SW480 (cell line): ENCODE results near the gene INHBC.
"Not testable (repeated sequence)": the region's sequence is repeated elsewhere in the genome, so short reads cannot be mapped to it uniquely, and the experiment has no call there.

Experiments used
- DNase-seq: peaks from one replicate; pipeline ENCODE4 v3.0.0-alpha.2; 2016; ENCODE audit warnings: low spot score

INHBC gene, protein sequence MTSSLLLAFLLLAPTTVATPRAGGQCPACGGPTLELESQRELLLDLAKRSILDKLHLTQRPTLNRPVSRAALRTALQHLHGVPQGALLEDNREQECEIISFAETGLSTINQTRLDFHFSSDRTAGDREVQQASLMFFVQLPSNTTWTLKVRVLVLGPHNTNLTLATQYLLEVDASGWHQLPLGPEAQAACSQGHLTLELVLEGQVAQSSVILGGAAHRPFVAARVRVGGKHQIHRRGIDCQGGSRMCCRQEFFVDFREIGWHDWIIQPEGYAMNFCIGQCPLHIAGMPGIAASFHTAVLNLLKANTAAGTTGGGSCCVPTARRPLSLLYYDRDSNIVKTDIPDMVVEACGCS

GRCh38 chr12:57434517-57435223 is at the start of gene INHBC:
Gene INHBC, plus strand, starts transcription at chr12:57434784. Its CDS starts 103 bp downstream, at chr12:57434887.
- no peak for DNase-seq

- DNase-seq, result no peak
Observed at GRCh38 chr12:57385586-57385985, 49.0 kb upstream of the INHBC start.

- DNase-seq, result no peak
Observed at GRCh38 chr12:57386187-57386720, 48.3 kb upstream of the INHBC start.

DNA sequence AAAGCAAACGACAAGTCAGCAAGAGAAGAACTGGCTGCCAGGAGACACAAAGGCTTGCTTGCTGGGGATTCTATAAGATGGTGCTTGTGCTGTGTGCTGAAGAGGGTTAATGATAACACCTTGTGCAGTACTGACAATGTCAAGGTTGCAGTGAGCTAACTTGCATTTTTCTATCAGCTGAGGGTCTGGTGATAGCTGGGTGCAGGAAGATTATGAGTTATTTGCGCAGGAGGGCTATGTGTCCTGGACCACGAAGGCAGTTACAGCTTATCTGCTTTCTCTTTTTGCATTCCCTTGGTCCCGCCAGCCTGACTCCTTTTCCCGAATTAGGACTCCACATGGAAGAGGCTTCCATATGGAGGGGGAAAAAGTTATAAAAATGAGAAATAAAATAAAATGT is 46.2 kb upstream of the INHBC start:
- DNase-seq, result no peak

GRCh38 chr12:57389033-57389432 is 45.6 kb upstream of the INHBC start:
- DNase-seq, result no peak

- no peak for DNase-seq
Observed at GRCh38 chr12:57390174-57390573, 44.4 kb upstream of the INHBC start.

DNA sequence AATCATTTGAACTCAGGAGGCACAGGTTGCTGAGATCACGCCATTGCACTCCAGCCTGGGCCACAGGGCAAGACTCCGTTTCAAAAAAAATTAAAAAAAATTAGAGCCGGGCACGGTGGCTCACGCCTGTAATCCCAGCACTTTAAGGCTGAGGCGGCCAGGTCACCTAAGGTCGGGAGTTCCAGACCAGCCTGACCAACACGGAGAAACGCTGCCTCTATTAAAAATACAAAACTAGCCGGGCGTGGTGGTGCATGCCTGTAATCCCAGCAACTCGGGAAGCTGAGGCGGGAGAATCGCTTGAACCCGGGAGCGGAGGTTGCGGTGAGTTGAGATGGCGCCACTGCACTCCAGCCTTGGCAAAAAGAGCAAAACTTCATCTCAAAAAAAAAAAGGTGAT is 39.5 kb upstream of the INHBC start:
- DNase-seq, result no peak

DNA sequence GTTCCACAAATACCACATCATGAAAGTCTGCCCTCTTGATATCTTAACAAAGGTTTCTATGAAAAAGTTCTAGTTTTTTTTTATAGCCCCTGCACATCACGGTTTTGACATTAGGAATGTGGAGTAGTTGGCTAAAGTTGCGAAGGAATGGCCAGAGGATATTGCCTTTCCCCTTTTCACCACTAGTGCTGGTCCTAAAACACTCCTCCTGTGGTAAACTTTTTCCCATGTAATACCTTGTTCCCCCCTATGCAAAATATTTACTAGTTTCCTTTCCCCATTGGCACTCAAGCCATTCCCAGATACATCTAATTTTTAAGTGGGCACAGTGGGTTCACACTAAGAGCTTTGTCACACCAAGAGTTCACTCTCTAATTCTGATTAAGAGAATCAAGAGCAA is 37.1 kb upstream of the INHBC start:
- DNase-seq, result no peak

DNA sequence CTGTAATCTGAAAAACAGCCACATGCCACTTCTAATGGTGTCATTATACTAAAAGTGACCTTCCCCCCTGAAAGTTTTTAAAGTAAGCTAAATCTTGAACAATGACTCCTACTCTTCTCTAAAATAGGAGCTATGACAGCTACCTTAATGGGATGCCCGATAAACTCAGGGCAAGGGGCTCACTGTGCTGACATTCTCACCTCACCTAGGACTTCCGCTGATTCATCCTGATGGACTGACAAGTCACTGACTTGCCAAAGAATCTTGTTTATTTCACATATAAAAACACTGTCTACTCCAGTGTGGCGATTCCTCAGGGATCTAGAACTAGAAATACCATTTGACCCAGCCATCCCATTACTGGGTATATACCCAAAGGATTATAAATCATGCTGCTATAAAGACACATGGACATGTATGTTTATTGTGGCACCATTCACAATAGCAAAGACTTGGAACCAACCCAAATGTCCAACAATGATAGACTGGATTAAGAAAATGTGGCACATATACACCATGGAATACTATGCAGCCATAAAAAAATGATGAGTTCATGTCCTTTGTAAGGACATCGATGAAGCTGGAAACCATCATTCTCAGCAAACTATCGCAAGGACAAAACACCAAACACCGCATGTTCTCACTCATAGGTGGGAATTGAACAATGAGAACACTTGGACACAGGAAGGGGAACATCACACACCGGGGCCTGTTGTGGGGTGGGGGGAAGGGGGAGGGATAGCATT is 34.7 kb upstream of the INHBC start:
- not testable (repeated sequence) for DNase-seq

GRCh38 chr12:57401165-57401564 is 33.4 kb upstream of the INHBC start:
- no peak for DNase-seq

- DNase-seq, result not testable (repeated sequence)
Observed at GRCh38 chr12:57402156-57402555, 32.4 kb upstream of the INHBC start.

- DNase-seq, result no peak
Observed at GRCh38 chr12:57404966-57405640, 29.5 kb upstream of the INHBC start.

GRCh38 chr12:57410534-57410933 is 24.1 kb upstream of the INHBC start:
- DNase-seq, result no peak

- DNase-seq, result not testable (repeated sequence)
Observed at GRCh38 chr12:57414160-57414559, 20.4 kb upstream of the INHBC start.

DNA sequence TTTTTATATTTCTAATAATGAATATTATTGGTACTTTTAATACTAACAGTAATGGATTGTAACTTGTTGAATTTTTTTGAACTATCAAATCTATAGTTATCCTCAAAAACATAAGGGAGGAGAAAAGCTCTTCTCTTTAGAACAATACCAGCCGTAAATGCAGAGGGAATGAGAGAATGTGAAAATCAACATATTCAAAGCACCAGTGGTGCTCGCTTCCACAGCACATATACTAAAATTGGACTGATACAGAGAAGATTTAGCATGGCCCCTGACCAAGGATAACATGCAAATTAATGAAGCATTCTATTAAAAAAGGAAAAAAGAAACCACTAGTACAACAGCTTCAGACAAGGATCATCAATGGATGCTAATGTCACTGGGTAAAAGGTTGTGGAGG is 19.5 kb upstream of the INHBC start:
- DNase-seq, result no peak

GRCh38 chr12:57416039-57416996 is 18.3 kb upstream of the INHBC start:
- no peak for DNase-seq

- DNase-seq, result no peak
Observed at GRCh38 chr12:57418255-57418654, 16.3 kb upstream of the INHBC start.

- no peak for DNase-seq
Observed at GRCh38 chr12:57419495-57419894, 15.1 kb upstream of the INHBC start.

DNA sequence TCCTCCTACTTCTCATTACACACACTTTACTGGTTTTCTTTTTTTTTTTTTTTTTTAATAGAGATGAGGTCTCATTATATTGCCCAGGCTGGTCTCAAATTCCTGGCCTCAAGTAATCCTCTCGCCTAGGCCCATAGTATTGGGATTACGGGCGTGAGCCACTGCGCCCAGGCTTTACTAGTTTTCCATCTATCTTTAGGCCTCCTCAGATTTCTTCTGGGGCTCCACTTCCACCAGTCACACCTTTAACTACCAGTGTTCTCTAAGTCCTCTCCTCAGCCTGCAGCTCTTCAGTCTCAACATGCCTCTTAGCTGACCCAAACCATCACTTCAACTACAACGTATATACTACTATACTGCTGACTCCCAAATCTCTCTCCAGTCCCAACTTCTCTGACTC is 14.1 kb upstream of the INHBC start:
- DNase-seq, result no peak

- not testable (repeated sequence) for DNase-seq
Observed at GRCh38 chr12:57426948-57427347, 7.6 kb upstream of the INHBC start.

GRCh38 chr12:57428965-57429364 is 5.6 kb upstream of the INHBC start:
- no peak for DNase-seq
